GM19351 (cell line): Measurements from ENCODE around the gene GATA1.

Experiments
- ATAC-seq: cut with Tn5 transposase; IDR thresholded peaks from one replicate; pipeline ENCODE4 v1.9.1; 2021; ENCODE audit warnings: mild to moderate bottlenecking, moderate library complexity; ENCODE audit not compliant: unreplicated experiment

The GATA1 gene

GRCh38 chrX:48839686-48840085, 53.3 kb downstream of the GATA1 start:
- ATAC-seq: no peak
